ENCODE measurements around the gene CFLAR.
"Not testable (repeated sequence)": the region's sequence is repeated elsewhere in the genome, so short reads cannot be mapped to it uniquely, and the experiment has no call there.

Gene CFLAR

DNA sequence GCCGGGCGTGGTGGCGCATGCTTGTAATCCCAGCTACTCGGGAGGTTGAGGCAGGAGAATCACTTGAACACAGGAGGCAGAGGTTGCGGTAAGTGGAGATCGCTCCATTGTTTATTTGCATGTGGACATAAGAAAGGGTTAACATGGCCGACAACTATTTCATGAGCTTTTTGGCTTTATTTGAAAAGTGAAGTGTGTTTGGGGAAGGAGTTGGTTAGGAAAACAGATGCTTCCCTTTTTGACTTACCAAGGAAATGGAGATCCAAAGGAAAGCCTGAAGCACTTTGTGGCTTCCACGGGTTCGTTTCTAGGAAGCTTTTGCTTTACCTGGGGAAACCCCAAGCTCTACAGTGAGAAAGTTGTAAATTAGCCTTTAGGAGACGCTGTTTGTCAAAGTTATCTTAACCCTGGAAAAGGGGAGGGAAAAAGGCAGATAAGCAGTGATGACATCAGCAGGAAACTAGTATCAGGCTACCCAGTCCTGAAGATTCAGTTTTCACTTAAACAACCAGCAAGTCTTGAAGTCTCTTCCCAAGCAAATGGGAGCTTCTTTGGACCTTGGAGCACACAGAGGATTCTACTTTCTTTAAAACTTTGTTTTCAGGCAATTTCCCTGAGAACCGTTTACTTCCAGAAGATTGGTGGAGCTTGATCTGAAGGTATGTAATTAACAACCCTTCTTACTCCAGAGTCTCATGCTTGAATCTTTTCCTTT, 66.8 kb downstream of the CFLAR start, which contains the start of gene CASP10:
Gene CASP10 (plus strand): TSS at position 492 of the 715 bp plus-strand sequence. CDS start 2,637 bp downstream, outside the sequence.
- peak; percentile 85 for DNase-seq (ENCODE audit: low read depth)

DNA sequence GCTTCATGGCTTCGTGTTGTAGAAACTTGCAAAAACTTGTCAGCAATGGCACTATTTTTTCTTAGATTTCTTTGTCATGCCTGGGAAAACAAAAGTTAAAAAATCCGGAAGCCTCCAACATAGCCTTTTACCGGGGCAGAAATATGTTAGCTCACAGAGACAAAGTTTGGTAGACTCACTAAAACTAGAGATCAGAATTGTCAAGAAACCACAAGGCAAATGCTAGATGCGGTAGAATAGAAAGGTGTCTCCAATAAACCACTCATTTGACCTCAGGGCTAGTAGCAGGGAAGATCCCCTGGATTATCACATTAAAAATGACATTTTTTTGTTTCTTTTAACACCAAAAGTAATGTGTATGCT, 67.4 kb downstream of the CFLAR start:
- no peak for DNase-seq (ENCODE audit: low read depth)

DNA sequence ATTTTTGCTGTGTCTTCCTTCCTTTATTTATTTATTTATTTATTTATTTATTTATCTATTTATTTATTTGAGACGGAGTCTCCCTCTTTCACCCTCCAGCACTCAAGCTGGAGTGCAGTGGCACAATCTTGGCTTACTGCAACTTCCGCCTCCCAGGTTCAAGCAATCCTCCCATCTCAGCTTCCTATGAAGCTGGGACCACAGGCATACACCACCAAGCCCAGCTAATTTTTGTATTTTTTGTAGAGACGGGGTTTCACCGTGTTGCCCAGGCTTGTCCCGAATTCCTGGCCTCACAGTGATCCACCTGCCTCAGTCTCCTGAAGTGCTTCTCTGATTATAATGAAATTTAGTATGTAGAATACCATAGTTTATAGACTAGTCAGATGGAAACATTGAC, 67.9 kb downstream of the CFLAR start:
- DNase-seq (ENCODE audit: low read depth), result not testable (repeated sequence)

DNA sequence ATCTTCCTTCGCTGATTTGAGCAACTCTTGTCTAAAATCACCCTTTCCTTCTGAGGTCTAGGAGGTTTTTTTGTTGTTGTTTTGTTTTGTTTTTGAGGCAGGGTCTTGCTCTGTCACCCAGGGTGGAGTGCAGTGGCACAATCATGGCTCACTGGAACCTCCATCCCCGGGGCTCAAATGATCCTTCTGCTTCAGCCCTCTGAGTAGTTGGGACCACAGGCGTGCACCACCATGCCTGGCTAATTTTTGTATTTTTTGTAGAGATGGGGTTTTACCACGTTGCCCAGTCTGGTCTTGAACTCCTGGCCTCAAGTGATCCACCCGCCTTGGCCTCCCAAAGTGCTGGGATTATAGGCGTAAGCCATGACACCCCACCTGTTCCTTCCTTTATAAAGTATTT, 68.3 kb downstream of the CFLAR start:
- DNase-seq (ENCODE audit: low read depth), result not testable (repeated sequence)

DNA sequence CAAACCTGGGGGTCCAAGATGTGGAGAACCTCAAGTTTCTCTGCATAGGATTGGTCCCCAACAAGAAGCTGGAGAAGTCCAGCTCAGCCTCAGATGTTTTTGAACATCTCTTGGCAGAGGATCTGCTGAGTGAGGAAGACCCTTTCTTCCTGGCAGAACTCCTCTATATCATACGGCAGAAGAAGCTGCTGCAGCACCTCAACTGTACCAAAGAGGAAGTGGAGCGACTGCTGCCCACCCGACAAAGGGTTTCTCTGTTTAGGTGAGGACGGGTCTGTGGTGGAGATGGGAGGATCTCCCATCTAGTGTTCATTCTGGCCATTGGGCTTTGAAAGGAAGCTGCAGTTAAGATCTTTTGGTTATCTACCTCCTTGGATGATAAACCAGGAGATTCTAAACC, 69.9 kb downstream of the CFLAR start:
- no peak for DNase-seq (ENCODE audit: low read depth)

DNA sequence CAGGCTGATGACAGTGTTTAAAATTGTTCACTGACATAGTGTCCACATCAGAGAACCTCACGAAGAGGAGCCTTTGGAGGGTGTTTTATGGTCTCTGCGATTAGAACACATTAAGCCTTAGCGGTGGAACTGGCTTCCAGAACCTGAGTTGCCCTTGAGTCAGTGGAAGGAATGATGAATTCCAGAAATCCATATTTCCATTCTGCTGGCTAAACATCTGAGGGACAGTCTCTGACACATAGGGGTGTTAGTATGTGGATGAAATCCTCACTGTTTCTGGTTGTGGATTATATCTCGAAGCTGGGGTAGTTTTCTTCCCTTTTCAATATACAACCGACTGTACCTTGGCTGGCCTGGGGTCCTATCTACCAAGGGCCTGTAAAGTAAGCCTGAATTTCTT, 71.0 kb downstream of the CFLAR start:
- DNase-seq (ENCODE audit: low read depth), result peak; percentile 22

DNA sequence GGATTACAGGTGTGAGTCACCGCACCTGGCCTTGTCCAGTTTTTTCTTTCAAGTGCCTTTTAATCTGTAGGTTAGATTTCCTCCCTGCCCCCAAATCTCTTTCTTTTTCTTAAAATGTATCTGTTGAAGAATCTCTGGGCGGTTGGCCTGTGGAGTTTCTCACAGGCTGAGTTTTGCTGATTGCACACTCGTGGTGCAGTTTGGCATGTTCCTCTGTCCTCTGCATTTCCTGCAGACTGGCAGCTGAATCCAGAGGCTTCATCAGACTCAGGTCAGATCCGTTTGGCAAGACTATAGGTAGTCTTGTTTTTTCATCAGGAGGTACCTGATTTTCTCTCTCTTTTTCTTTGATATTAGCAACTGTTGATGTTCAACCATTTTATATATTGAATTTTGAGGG, 72.5 kb downstream of the CFLAR start:
- no peak for DNase-seq (ENCODE audit: low read depth)

DNA sequence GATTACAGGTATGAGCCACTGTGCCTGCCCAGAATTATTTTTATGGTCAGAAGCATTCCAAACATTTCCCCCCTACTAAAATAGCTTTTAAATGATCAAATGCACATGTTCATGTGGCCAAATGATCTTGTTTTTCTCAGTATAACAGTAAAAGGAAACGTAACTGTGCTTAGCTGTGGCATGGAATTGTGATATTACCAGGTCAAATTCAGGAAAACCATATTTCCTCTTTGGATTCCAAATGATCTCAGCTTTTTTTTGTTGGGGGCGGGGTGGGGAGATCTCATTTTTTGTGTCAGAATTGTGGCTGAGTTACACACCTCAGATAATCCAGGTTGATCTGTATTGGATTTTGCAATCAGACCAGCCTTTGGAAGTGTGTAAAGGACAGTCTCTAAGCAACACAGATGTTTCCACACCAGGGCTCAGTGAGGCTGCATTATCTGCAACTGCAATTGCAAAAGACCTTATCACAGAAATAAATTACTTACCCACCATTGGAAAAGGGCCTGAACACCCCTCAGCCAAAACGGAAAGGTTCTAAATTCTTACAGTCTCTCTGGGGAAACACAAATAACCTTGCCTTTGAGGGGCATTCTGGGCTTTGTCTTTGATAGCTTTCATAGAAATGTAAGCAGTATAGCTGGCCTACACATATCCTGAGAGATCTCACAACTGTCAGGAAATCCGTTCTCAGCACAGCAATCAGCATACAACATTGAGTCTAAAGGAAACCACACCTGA, 75.3 kb downstream of the CFLAR start:
- DNase-seq (ENCODE audit: low read depth), result peak; percentile 86

DNA sequence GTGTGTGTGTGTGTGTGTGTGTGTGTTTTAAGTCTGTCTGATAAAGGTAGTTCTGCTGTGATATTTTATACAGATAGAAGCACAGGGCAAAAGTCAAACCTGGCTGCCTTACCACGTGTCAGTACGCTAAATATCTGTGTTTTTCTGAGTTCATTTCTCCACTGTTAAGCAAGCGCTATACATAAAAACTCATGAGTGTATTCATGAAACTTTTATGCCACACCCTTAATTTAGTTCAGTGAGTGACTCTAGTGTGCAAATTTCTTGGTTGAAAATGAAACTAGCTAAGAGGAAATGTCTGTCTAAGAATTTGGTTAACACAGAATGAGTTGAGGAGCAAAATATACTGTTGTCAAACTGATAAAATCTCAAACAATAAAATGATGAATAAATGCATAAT, 78.1 kb downstream of the CFLAR start:
- DNase-seq (ENCODE audit: low read depth), result no peak

DNA sequence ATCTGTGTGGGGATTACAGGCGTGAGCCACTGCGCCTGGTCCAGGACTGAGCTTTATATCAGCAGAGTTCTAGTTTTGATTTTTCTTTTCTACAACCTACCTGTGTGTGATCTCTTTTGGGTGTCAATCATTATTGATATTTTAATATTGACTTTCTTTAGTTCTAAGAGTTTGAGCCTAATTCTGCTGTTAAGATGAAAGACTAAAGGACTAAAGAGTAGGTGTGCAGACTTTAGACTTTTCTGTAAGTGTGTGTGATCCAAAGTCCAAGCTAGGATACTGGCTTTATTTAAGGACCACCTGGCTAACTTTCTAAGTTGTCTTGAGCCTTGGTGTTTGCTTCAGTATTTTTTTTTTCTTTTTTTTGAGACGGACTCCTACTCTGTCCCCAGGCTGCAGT, 79.4 kb downstream of the CFLAR start:
- DNase-seq (ENCODE audit: low read depth), result no peak

DNA sequence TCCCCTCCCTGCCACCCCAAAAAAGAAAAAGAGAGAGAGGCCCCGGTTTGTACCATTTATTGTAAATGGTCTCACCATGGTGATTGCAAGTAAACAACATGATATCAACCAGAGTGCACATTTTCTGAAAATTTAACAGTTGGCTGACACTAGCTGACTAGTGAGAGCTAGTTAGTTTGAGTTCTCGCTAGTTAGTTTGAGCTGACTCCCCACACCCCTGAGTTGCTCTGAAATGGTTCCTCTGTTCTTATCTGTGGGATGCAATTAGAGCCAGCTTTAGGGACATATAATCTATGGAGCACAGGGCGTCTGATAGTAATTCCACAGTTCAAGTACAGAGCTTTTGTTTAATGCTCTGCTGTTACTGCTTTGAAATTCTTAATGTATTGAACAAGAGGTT, 80.0 kb downstream of the CFLAR start:
- DNase-seq (ENCODE audit: low read depth), result no peak

DNA sequence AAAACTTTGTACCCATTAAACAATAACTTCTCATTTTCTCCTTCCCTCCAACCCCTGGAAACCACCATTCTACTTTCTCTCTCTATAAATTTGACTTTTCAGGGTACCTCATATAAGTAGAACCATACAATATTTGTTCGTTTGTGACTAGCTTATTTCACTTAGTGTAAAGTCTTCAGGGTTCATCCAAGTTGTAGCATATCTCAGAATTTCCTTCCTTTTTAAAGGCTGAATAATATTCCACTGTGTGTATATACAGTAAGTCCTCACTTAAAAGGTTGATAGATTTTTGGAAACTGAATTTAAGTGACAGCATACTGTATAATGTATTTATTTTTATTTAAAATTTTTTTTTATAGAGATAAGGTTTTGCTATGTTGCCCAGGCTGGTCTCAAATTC, 80.8 kb downstream of the CFLAR start:
- DNase-seq (ENCODE audit: low read depth), result no peak

DNA sequence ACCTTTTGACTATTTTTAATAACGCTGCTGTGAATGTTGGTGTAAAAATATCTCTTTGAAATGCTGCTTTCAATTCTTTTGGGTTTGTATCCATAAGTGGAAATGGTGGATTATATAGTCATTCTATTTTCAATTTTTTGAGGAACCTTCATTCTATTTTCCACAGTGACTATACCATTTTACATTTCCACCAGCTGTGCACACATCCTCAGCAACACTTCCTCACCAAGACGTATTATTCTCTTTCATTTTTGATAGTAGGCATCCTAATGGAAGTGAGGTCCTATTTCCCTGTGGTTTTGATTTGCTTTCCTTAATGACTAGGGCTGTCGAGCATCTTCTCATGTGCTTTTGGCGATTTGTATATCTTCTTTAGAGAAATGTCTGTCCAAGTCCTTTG, 81.8 kb downstream of the CFLAR start:
- no peak for DNase-seq (ENCODE audit: low read depth)

DNA sequence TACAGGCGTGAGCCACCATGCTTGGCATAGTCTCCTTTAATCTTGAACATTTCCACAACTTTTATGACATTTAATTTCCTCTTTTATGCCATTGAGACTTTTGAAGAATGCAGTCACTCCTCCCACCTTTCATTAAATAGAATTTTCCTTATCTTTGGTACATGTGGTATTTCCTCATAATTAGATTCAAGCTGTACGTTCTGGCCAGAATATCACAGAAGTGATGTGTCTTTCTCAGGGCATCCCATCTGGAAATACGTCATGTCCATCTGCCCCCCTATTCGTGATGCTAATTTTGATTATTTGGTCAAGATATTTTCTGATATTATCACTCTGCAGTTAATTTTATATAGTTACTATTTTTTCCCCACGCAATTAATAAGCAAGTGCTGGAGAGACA, 83.9 kb downstream of the CFLAR start:
- DNase-seq (ENCODE audit: low read depth), result no peak

DNA sequence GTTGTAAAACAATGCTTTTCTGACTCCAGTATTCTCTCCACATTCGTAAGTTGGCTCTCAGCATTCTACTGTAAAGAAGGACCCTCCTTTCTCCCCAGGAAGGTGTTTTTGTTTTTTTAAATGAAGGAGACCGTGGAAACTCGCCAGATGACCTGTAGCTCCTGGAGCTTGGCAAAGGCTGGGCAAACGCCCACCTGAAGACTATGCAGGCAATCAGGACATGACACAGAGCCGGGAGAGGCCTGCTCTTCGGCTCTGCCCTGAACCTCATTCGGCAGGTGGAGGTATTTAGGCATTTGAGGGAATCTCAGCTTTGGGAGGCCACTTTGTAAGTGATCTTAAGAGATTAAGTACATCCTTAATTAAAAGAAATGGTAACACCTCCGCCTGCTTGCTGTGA, 84.4 kb downstream of the CFLAR start:
- no peak for DNase-seq (ENCODE audit: low read depth)

DNA sequence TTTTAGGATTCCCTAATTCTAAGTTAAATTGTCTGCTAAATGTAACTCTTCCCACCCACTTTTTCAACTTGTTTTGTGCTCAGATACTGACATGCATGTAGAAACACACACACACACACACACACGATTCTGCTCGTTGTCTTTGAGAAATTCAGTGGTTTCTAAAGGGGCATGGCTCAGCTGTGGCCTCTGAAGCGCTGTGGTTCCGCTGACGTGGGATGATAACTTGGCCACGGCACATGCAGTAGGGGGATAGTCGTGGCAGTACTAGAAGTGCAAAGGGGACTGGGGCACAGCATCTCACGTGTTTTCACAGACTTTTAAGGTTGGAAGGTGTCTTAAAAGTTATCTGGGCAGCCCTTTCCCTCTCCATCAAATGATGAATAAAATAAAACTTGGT, 85.4 kb downstream of the CFLAR start:
- DNase-seq (ENCODE audit: low read depth), result no peak

DNA sequence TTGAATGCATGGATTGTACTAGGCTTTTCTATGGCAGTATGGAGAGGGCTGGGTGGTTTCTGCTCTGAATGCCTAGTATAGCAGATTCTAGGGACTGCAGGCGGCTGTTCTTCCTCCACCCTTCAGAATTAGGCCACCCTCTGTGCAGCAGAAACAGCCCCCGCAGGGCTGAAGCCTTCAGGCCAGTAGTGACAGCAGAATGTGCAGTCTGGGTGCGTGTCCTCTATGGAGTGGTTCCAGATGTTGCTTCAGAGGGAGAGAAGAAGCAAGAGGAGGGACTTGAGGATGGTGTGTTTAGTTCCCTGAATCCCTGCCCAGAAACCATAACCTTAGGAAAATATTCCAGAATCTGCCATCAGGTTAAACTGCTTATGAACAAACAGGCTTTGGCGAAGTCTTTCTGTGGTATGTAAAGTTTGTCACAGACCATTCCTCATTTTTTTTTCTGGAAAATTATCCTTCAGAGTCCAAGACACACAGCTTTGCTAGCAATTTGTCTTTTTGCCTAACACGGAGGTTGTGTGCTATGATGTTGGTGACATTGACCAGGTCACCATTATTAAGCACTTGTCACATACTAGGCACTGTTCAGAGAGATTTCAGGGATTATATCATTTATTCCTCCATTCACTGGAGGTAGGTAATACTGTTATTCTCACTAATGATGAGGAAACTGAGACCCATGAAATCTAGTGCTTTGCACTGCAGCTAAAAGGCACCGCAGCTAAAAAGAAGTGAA, 88.1 kb downstream of the CFLAR start:
- DNase-seq (ENCODE audit: low read depth), result no peak

DNA sequence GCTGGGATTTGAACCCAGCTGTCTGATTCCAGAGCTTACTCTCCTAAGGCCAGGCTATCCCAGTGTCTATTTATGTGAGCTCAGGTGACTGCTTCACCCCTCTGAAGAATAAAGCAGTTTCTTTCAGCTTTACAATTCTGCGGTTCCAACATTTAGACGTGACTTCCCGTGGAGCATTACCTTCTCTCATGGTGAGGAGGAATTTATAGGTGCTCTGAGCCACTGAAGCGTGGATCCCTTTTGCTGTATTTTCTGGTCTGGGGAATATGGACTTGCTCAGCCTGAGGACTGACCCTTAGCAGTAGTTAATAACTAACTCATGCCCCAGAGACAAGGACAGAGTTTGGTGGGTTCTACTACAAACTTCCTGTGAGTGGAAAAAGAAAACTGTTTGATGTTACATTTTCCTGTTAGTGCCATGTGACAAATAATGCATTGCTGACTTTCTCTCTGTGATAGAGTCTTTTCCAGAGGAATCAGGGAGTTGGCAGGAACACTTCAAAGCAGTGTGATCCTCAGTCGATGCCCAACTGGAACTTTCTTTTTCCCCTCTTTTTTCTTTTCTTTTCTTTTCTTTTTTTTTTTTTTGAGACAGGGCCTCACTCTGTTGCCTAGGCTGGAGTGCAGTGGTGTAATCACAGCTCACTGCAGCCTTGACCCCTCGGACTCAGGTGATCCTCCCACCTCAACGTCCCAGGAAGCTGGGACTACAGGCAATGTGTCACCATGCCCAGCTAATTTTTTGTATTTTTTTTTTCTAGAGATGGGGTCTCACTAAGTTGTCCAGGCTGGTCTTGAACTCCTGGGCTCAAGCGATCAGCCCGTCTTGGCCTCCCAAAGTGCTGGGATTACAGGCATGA, 88.9 kb downstream of the CFLAR start:
- DNase-seq (ENCODE audit: low read depth), result no peak

DNA sequence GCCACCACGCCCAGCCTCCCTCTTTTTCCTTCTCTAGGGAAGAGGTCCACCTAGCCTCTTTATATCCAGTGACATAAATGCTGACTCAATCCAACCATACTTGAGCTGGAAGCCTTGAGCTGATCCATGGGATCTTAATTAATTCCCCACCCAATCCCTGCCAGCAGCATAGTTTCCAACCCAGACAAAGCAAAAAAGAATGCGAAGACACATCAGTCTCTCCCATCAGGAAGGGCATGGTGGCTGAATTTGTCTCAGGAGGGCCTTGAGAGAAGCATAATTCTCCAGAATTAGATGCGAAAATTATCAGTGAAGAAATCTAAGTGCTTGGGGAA, 89.5 kb downstream of the CFLAR start:
- DNase-seq (ENCODE audit: low read depth), result no peak

DNA sequence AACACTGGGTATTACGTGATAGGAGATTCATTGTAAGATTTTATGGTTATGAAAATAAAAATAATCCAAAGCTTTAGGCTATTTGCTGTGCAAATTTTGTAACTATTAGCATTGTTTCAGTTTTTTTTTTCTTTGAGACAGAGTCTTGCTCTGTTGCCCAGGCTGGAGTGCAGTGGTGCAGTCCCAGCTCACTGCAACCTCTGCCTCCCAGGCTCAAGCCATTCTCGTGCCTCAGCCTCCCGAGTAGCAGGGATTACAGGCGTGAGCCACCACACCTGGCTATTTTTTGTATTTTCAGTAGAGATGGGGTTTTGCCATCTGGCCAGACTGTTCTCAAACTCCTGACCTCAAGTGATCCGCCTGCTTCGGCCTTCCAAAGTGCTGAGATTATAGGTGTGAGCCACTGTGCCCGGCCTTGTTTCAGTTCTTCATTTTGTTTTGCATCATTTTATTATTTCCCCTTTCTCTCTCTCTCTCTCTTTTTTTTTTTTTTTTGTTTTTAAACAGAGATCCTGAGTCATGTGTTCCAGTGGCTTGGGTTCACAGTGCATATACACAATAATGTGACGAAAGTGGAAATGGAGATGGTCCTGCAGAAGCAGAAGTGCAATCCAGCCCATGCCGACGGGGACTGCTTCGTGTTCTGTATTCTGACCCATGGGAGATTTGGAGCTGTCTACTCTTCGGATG, 92.7 kb downstream of the CFLAR start:
- DNase-seq (ENCODE audit: low read depth), result no peak

DNA sequence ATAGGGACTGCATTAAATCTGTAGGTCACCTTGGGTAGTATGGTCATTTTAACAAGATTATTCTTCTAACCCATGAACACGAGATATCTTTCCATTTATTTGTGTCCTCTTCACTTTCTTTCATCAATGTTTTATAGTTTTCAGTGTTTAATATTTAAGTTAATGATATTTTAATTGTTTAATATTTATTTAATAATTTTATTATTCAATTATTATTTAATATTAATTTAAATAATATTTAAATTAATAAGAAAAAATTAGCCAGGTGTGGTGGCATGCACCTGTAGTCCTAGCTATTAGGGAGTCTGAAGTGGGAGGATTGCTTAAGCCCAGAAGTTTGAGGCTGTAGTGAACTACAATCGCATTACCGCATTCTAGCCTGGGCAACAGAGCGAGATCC, 100.0 kb downstream of the CFLAR start:
- DNase-seq (ENCODE audit: low read depth), result no peak

DNA sequence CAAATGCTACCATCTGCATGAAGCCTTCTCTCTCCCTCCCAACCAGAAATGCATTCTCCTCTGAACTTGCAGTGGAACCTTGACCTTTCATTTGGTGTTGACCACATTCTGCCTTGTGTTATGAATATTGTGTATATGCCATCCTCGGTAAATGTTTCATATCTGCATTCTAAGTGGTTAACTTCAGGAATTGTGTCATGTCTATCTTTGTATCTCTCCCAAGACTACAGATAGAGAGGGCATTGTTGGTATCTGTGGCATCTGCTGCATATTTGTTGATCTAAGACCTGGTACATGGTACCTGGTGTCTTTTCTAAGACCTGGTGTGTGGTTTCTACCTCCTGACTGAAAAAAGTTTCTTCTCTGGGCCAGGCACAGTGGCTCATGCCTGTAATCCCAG, 101.0 kb downstream of the CFLAR start:
- no peak for DNase-seq (ENCODE audit: low read depth)
